DMS79 treated with DMSO at 0.1 percent for 48 hours (cell line): Measurements from ENCODE around the gene AUTS2.
A peak's percentile ranks its signal among the peaks of the same experiment; 100 is the strongest.

Experiments used
- DNase-seq: peaks from one replicate; lab custom pipeline; 2025; lab: John Stamatoyannopoulos, UW

Gene AUTS2

DNA sequence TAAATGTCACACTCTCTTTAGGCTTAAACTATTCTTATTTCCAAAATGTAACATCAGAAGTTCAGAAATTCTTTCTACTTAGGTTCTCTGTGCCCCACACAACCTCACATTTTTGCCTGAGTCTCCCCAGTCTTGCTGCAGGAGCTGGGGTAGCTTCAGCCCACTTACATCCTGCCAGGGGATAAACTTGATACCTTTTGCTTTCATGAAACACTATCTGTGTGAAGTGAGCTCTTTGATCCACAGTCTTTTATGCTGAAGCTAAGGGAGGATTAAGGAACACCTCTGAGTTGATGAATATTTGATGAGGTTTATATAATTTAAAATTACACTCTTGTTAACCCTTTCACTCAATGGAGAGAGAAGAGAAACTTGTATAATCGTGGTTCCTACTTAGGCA is 341.0 kb downstream of the AUTS2 start:
- no peak for DNase-seq

DNA sequence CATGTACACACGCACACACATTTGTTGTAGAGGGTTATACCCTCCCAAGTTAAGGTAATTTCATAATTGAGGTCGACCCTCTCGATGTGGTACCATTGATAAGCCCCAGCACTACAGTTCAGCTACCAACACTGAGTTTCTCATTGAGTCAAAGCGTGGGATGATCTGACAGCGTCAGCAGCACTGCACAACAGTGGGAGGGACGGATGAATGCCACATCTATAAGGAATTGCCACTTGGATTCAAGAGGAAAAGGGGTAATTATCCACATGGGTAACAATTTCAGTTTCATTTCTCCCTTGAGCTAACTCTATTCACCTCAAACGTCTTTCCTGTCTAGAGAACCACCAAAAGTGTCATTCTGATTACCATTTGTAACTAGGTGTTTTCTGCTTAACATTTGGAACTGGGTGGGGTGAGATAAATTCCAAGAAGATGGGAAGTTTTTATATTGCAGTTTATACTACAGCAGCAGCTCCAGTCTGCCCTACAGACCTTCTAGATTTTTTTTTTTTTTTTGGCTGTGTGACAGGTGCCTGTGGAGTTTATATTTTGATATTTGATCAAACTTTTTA is 342.9 kb downstream of the AUTS2 start:
- DNase-seq = peak; percentile 14

DNA sequence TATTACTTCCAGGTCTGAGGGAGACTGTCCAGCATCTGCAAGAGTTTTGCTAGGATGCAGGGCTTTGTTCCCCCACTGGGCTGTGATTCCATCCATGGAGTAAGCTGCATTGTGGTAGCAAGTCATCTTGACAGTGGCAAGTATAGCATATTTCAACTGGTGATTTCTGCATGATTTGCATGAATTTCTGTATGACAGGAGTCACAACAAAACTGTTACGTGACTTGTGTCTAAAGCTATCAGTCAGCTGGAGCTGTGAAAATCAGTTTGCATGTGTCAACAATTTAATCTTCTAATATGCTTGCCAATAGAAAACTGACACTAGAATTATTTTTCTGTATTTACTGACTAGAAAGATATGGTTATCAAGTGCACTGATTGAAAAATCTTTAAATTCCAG is 344.3 kb downstream of the AUTS2 start:
- DNase-seq = no peak

DNA sequence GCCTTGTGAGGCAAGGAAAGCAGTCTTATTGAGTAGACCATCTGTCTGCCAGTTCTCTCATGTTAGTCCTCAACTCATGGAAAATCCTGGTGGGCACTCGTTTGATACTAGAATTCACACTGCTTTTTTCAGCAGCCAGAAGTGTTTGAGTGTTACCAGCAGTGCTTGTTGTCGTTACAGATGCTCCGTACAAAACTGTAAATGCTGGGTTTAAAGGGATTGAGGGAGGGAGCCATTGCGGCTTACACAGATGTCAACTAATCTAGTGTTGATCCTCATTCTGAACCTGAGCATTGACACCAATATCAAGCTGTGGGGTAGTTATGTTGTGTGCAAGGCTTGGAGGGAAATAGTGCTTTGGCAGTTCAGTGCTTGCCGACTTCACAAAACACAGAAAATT is 348.6 kb downstream of the AUTS2 start:
- DNase-seq = no peak

DNA sequence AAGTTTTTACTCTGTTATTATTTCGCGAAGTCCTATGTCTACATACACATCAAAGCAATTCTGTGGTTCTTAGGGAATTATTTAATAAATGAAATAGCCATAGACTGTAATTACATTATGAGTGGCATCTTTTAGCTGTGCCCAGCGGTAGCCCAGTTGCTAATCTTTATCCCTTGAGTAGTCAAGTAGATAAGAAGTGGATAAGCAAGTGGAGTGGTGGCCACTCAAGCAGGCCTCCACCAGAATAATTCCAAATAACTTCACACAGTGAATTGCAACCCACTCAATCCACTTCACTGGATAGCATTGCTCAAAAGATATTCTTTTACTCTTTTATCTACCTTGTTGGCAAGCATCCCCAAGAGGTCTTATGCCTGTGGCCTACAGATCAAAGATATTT is 349.7 kb downstream of the AUTS2 start:
- DNase-seq = peak; percentile 72

DNA sequence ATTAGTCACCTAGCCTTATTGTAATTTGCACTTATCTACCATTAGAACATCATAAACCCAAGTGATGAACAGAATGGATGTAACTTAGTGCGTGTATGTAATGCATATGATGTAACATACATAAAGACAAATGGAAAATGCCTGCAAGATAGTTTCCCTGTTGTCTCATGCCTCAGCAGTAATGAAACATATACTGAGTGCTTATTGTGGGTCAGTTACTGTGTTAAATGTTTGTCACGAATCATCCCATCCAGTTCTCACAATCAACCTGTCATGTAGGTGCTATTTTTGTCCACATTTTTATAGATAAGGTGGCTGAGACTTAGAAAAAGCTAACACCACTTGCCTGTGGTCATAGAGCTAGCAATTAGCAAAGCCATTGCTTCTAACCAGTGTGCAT is 350.8 kb downstream of the AUTS2 start:
- DNase-seq = no peak

DNA sequence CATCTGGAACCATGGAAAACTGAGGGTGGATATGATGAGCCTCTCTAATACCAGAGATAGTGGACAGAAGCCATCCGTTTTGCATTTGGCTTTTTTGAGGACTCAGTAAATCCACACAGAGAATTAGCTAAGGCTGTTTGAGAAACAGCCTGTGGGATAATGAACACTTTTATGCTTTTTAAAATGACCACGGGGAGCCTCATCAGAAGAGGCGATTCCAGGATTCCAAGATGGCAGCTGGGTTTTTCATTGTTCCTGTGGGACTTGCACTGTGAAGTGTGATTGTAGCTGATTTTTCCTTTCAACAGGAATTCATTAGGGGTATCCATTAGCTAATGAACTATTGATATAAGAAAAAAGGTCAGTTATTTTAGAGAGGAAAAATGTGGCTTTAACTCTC is 353.2 kb downstream of the AUTS2 start:
- DNase-seq = no peak

DNA sequence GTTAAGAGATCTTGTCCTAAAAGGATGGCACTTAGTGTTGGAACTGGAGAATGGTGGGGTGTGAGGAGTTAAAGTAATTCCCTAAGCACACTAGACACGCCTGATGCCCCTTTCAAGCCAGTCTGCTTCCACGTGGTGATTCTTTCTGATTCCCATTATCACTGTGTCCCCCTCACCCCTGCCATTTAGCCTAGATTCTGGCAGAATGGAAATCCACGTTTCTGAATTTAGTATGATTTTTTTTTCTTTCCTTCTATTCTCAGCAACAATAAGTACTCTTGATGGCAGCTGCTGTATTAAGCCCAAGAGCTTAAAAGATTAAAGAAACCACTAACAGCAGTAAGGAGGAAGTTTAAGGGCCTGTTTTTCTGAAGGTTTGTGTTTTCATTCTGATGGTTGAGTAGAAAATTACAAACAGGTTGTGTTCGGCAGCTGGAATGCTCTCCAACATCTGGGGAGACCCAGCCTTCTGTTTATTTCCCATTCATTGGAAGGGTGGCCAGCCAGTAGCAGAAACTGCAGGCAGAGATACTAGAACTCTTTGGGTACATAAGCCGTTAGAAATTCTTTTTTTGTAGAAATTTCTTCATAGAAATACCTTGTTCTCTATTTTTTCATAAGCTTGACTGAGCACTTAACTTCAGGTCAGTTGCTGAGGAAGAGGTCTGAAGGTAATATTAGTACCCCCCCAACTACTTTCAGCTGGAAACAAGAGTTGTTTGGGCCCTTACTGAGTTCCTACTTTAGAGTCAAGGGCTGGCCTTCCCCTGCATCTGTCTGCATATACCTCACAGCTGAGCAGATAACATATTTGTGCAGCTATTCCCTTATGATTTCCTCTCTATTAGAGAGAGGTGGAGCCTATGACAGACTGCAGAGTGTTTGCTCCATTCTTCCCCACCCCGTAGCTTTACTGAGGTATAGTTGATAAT is 355.1 kb downstream of the AUTS2 start:
- DNase-seq = peak; percentile 88

DNA sequence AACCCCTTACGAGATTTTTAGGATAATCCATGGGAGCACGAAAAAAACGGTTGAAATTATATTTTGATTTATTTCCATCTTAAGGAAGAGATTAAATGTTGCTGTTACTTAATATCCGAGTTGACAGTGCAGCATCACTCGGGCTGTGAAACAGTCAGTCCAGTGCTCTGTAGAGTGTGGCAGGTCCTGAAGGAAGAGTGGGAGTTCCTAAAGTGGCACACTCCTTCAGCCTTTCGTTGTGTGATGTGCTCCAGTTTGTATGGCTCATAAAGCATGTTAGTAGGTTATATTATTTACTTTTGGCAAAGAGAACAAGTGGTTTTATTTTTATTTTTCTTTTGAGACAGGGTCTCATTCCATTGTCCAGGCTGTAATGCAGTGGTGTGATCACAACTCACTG is 358.3 kb downstream of the AUTS2 start:
- DNase-seq = peak; percentile 86

DNA sequence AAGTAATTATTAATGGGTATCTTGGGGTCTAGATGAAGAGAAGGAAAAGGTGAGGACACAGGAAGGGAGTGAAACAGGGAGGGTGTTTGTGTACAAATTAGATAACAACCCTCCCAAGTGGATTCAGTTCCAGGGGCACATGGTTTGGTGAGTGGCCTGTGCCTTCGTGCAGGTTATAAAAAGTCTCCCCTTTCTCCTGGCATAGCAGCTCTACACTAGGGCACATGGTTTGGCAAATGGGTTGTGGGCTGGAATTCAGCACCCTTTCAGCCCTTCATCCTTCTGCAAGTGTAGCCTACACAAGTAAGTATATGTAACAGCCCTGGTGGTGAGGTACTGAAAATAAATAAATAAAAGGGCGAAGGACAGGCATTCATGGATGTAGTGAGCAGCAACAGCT is 359.4 kb downstream of the AUTS2 start:
- no peak for DNase-seq

DNA sequence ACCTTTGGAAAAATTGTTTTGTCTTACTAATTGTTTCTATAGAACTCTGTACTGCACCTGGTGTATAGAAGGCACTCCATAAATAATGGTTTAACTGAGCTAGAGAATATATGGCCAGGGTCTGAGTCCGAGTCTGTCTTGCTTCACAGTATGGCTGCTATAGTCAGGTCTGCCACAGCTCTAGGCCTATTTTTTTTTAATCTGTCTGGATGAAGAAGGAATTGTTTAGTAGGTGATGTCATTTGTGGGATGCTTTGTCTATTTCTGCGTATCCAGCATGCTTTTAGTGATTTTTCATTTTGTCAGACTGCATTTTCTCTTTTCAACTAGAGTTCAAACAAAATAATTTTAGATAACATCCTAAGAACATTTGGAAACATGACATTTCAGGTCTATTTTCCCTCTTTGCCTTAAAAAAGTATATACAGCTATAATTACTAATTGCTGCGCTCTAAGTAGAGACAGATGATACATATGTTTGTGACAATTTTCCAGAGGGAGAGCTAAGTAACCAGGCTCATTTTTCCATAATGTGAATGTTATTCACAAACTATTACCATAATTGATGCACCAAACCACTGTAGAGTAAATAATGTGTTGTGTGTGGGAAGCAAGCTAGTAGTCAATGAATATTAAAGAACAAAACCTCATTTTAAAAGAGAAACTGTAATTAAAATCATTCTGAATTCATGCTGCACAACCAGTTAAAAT is 361.7 kb downstream of the AUTS2 start:
- no peak for DNase-seq

DNA sequence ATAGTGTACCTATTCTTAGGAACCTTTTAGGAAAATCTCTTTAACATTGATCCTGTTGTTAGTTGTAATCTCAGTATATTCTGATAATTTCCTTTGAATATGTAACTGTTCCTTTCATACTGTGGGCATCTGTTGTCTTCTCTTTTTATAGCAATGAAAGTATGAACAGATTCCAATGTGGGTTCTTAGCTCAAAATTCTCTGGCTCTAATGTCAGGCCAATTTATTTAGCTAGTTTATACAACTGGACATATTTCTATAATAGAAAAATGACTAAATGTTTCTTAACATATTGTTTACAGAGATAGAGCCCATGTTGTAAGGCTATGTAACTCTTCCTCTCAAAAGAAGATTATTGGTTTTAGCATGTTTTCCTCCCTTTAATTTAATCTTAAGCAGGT is 363.2 kb downstream of the AUTS2 start:
- no peak for DNase-seq

DNA sequence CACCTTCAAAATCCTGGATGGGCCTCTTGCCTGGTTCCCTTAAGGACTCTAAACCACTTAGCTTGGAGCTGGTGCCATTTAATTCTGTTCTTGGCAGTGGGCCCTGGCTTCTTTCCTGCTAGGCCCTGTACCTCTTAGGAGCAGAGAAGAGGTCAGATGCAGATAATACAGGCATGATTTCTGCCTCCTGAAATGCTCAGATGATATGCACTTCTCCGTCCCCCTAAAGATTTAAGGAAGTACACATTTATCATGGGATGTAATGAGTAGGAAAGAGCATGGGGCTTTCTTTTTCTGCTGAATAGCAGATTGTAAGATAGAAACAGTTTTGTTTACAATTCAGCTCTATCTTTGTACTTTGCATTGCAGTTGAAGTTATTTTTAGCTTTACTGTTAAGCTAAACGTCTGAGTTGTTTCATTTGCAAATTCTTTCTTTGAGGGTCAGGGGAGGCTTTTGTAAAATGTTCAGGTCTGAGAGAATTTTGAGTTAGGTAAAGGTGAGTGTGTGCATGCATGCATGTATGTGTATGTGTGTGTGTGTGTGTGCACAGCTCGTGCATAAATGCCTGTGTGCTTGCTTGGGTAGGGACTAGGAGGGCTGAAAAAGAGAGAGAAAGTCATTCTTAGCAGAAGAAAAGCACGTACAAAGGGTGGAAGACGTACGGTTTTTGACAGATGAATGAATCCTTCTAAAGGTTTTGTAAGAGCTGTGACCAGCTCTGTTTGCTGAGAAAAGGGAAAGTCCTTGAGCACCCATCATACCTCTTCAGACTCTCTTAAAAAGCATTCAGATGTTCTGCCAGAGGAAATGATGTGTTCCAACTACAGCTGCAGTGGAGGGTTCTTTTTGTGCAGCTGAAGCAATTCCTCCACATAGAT is 364.2 kb downstream of the AUTS2 start:
- DNase-seq = peak; percentile 99

DNA sequence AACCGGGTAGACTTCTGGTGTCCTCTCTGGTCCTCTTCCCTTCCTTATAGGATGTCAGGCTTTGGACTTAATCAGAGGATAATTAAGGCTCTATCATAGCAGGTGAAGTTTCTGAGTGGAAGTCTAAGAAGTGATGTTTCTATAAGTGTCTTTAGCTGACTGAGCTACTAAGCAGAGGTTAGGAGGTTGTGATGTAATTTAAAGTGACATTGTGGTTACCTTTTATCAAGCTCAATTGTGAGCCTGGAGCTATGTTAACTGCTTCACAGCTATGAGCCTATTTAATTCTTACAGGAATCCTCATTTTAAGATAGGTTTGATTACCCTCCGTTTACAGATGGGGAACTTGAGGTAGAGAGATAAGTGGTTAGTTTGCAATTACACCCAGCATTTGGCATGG is 365.1 kb downstream of the AUTS2 start:
- peak; percentile 78 for DNase-seq

DNA sequence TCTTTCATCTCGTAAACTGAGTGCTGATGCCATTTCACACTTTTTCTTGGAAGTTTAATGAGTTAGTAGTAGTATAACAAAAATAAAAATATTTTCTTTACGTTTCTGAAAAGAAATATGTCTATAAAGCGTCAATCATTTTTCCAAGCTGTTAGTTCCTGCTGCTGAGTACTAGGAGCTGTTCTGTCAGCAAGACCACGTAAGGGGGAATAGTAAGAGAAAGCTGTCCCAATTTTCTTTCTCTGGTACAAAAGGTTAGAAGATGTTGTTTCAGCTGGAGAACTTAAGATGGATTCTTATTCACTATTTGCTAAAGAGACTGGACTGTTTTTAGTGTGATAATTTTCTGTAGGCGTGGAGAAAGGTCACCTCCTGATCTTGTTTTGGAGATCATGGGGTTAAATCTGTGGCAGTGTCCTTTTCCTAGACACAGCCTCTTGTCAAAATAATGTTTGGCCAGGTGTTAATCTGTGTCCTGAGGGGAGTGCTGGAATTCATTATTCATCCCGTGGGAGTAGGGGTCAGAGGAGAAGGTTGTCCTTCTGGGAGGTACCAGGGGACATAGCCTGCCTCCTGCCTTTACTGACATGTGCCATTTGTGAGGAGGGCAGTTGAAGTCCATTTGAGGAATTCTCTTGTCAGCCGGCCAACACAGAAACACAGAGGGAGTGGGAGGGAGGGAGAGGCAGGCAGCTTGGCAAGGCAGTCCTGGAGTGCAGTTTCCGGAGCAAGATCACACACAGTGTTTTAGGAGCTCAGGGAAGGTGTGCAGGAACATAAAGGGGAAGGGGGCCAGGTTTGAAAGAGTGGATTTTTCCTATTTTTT is 368.7 kb downstream of the AUTS2 start:
- no peak for DNase-seq

DNA sequence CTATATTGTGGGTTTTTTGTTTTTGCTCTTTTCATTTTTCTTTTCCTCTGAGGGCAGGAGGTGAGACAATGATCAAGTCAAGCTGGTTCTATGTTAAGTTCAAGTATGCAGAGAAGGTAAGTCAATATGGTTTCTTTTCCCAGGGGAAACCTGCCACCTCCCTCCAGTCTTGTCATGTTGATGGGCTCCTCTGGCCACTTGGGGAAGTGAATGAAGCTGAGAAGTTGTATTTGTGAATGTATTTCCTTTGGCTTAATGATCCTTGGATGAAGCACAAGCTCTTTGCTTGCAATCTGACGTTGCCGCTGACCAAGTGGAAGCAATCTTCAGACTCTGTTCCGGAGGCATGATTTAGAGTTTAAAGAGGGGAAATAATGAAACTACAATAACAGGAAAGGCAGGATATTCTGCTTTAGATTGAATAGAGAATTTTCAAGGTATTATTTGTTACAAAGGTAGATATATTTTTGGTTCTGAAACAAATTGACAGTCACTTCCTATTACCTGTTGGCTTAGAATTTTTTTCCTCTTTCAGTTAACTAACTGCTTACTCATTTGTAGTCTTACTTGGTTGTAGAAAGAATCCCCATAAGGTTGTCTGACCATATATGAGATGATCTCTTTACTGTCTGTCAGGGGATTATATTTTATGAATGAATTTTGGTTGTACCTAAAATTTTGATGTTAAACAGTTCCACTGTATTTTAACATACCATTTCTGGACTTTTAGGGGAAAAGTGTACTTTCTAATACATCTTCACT is 369.6 kb downstream of the AUTS2 start:
- peak; percentile 46 for DNase-seq

DNA sequence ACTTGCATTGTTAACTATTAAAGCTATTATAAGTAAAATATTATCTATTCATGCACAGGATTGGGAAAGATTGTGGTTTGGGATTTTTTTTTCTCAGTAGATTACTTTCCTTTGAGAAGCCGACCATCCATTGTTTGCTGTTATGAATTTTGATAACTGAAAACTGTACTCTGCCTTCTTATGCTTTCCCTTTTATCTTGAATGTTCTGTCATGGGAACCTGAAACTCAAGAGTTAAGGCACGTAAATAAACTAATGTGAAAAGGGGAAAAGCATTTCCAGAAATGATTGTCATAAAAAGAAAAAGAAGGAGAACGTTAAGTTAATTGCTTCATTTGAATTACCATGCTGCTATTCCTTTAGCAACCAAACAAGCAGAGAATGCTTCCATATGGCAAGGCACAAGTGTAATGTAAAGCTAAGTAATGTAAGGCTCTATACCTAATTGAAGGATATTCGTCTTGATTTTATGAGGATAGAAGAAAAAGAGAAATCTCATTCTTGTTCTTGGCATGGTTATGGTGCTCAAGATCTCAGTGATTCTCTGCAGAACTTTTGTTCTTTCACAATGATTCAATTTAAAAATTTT is 370.8 kb downstream of the AUTS2 start:
- DNase-seq = peak; percentile 21

DNA sequence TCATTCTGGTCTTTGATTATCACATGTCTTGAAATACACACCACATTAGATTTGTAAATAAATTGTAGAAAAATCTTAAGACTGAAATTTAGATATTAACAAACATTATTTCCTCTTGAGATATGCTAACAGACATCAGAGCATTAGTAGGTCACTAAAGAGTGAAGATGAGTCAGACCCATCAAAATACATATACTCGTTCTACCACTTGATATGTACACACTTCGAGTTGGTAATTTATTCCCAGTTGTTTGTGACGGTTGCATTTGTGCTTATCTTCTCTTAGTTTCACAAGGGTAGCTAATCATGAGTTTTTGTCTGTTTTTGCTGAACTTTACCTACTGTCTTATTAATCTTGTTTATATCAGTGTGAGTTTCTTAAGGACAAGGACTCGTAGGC is 383.4 kb downstream of the AUTS2 start:
- DNase-seq = no peak

DNA sequence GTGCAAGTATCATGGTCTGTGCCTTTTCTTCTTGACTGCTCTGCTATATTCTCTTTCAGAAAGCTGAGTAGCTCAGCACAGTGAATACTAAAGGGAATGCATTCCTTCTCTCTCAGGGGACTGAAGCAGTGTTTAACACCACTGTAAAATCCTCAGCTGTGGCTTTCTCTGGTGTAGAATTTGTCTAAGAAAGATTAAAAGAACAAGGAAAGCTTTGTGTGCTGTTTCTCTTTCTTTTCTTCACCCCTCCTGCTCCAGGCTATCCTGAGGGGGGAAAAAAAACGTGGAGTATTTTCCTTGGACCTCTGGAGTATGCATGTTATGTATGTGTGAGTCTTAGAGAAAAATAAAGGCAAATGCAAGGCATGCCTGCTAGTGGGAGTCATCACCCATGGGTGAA is 383.9 kb downstream of the AUTS2 start:
- DNase-seq = no peak

DNA sequence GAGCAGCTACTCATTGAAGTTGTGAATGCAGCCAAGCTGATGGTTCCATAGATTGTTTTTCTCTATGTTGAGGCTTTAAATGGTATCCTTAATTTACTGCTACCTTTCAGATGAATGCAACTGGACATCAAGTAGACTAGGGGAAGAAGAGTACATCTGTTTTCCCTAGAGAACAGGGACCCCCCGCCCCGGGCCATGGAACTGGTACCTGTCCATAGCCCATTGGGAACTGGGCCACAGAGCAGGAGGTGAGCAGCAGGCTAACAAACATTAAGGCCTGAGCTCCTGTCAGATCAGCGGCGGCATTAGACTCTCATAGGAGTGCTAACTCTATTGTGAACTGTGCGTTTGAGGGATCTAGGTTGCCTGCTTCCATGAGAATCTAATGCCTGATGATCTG is 391.3 kb downstream of the AUTS2 start:
- DNase-seq = no peak
